ENCODE results near the gene TRIOBP.
"Not testable (repeated sequence)": the region's sequence is repeated elsewhere in the genome, so short reads cannot be mapped to it uniquely, and the experiment has no call there.

Gene TRIOBP

DNA sequence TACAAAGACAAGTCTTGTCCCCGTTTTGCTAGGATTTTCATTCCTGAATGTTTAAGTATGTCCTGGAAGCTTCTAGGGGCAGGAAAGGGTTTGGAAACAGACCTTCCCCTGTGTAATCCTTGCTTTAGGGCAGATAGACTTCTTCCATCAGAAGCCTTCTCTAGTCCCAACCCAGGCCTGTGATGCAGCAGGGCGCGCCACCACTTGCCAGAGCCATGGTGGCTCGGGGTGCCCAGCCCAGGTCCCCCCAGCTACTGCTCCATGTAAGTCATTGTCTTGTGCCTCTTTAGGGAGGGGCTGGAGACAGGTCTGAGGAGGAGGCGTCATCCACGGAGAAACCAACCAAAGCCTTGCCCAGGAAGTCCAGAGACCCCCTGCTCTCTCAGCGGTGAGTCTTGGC, 6.4 kb upstream of the TRIOBP start:
- no peak for DNase-seq (ENCODE audit: low spot score)

GRCh38 chr22:37690901-37691504, 5.8 kb upstream of the TRIOBP start:
- DNase-seq (ENCODE audit: low spot score): no peak

DNA sequence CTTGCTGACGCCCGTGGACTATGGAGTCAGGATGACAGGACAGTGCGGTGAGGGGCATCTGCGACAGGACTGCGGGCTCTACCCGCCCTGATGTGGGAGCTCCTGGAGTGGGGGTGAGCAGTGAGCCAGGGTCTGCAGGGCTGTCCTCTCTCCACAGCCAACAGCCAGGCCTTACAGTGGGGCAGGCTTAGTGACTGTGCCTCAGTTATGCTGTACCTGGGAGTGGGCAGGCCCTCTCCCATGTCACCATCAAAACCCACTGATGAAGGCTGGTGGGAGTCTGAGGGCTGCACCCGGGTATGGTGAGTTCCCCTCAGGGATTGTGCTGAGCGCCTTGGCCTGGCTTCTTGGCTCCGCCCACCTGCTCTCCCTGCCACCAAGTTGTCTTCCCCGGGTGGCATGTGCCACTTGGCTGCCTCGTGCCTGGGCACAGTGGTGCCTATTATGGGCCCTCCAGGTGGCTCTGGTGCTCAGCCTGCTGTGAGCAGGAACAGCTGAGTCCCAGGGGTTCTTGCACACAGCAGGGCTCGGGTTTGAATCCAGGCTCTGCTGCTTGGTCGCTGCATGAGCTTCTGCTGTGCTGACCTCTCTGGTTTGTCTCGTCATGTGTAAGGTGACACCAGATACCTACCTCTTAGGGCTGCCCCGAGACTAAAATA, 4.1 kb upstream of the TRIOBP start:
- no peak for DNase-seq (ENCODE audit: low spot score)

DNA sequence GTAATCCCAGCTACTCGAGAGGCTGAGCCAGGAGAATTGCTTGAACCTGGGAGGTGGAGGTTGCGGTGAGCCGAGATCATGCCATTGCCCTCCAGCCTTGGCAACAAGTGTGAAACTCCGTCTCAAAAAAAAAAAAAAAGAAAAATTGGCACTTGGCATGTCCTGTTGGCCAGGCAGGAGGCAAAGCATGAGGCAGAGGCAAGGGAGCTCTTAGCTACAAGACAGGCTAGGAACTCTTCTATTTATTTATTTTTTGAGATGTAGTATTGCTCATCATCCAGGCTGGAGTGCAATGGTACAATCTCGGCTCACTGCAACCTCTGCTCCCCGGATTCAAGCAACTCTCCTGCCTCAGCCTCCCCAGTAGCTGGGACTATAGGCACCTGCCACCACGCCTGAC, 2.7 kb upstream of the TRIOBP start:
- DNase-seq (ENCODE audit: low spot score): not testable (repeated sequence)

DNA sequence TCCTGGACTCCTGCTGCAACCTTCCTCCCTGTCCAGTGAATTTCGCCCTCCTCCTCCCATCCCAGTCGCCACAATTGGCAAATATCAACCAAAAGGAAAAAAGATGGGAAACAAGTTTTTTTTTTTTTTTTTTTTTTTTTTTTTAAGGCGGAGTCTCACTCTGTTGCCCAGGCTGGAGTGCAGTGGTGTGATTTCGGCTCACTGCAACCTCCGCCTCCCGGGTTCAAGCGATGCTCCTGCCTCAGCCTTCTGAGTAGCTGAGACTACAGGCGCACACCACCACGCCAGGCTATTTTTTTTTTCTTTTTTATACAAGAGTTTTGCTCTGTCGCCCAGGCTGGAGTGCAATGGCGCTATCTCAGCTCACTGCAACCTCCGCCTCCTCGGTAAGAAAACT, 590 bp upstream of the TRIOBP start:
- not testable (repeated sequence) for DNase-seq (ENCODE audit: low spot score)

GRCh38 chr22:37697538-37697835, 639 bp downstream of the TRIOBP start:
- no peak for DNase-seq (ENCODE audit: low spot score)

DNA sequence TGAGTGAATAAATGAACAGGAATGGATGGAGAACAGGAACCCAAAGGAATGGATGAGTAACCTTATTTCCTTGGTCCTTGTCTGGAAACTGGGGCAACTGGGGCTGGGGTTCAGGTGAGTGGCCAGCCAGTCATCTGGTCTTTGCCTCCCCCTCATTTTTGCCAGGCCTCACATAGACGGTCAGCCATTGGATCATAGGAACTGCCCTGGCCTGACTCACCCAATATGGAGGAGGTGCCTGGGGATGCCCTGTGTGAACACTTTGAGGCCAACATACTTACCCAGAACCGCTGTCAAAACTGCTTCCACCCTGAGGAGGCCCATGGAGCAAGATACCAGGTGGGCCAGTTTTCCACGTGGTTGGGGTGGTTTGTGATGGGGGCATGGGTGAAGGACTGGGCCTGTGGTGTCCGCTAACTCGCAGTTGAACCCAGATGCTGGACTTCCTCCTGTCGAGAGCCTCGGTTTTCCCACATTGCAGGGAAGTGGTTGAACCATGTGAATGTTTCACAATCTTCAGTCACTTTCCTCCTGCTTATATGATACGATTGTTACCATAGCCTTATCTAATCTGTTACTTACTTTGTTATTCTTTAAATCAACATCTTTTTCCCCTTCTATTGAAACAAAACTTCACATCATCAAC, 4.4 kb downstream of the TRIOBP start:
- DNase-seq (ENCODE audit: low spot score): no peak

DNA sequence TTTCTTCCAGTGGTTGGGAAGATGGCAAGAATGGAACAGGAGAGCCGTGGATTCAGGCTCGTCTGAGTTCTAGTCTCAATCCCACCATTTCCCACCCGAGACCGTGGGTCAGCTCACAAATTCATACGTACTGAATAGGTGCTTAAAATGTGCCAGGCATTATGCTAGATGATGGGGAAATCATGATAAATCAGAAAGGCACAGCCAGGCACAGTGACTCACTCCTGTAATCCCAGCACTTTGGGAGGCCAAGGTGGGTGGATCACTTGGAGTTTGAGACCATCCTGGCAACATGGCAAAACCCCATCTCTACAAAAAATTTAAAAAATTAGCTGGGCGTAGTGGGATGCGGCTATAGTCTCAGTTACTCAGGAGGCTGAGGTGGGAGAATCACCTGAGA, 7.1 kb downstream of the TRIOBP start:
- DNase-seq (ENCODE audit: low spot score): no peak

- DNase-seq (ENCODE audit: low spot score): no peak
Observed at GRCh38 chr22:37704645-37705044, 7.8 kb downstream of the TRIOBP start.

DNA sequence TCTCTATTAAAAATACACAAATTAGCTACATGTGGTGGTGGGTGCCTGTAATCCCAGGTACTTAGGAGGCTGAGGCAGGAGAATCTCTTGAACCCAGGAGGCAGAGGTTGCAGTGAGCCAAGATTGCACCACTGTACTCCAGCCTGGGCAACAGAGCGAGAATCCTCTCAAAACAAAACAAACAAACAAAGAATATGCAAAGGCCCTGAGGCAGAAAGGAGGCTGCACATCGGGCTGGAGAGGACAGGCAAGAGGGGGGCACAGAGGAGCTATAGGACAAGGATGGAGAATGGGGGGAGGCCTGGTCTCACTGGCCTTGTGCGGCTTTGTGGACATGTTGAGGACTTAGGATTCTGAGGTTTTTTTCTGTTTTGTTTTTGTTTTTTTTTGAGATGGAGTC, 8.4 kb downstream of the TRIOBP start:
- no peak for DNase-seq (ENCODE audit: low spot score)

DNA sequence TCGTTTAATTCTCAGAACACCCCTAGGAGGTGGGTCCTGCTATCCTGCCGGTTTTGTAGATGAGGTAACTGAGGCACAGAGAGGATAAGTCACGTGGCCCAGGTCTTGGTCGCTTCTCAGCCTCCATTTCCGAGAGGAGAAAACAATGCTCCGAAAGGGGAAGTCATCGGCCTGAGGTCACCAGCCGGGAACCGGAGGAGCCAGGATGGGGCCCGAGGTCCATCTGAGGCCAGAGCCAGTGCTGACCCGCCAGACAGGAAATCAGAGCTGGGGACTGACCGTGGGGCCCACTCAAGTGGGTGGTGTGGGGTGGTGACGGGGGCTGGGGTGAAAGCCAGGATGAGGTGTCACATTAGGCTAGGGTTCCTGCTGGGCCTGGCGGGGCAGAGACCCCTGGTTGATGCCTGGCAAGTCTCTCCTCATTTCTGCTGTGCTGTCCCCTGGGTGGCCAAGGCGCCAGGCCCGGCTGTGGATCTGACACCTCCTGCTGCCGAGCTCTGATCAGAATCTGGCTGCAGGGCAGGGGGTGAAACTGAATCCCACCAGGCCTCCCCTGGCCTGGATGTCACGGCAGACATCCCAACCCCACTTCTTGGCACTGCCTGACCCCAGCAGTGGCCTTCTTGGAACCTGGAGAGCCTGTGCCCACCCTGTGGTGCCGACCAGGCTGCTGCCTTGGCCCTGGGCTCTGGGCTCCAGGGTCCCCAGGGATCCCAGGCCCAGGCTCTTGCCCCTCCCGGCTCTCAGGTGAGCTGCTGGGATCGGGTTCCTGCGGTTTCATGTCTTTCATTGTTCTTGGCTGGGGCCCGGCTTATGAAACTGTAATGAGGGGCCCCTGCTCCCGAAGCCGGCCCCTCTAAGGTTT, 12.0 kb downstream of the TRIOBP start:
- DNase-seq (ENCODE audit: low spot score): no peak

DNA sequence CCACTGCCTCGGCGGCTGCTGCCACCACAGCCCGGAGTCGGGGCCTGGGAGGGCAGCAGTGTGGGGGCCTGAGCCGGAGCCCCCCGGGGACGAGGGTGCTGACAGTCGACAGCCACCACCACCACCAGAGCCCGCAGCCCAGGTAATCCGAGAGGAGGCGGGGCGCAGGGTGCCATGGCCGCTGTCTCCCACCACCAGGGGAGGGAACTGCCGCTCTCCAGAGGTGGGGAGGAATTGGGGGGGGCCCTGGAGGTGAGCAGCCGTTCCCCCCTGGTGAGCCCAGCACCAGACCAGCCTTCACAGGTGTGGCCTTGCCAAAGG, 12.6 kb downstream of the TRIOBP start:
- no peak for DNase-seq (ENCODE audit: low spot score)

GRCh38 chr22:37710675-37711074, 13.8 kb downstream of the TRIOBP start:
- DNase-seq (ENCODE audit: low spot score): no peak

GRCh38 chr22:37711490-37711889, 14.6 kb downstream of the TRIOBP start:
- DNase-seq (ENCODE audit: low spot score): no peak

DNA sequence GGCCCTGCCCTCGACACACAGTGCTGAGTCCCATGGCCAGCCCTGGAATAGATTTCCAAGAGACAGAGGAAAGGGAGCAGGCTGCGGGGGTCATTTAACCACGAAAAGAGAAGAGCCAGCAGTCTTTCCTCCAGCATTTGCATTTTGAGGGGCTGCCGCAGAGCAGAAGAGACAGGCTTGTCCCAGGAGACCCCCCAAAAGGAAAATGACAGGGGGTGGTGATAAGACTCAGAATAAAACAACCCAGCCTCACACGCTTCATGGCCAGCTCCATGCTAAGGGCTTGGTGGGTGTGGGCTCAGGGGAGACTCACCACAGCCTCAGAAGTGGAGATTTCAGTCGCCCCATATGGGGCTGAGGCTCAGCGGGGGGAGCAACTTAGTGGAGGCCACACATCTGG, 16.9 kb downstream of the TRIOBP start:
- DNase-seq (ENCODE audit: low spot score): no peak

DNA sequence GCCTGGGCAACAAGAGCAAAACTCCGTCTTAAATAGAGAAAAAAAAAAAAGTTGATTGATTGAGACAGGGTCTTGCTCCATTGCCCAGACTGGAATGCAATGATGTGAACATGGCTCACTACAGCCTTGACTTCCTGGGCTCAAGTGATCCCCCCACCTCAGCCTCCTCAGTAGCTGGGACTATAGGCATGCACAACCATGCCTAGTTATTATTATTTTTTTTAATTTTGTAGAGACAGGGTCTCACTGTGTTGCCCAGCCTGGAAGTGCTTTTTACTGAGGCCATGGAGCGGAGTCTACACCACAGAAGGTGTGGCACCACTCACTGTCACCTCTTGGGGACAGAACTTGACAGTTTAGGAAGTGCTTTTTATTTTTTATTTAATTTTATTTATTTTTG, 17.8 kb downstream of the TRIOBP start:
- DNase-seq (ENCODE audit: low spot score): no peak

DNA sequence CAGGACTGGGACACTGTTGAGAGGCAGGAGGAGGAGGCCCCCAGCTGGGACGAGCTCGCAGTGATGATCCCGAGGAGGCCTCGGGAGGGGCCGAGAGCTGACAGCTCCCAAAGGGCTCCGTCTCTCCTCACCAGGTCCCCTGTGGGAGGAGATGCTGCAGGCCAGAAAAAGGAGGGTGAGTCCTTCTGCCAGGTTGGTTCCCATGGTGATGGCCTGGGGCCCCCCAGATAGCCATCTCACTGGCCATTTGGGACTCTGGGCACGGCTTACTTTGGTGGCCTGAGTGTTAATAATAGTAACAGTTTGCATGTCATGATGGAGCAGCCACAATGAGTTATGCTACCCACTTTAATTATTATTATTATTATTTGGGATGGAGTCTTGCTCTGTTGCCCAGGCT, 18.9 kb downstream of the TRIOBP start:
- DNase-seq (ENCODE audit: low spot score): no peak

GRCh38 chr22:37716708-37717107, 19.9 kb downstream of the TRIOBP start:
- DNase-seq (ENCODE audit: low spot score): no peak

- DNase-seq (ENCODE audit: low spot score): not testable (repeated sequence)
Observed at GRCh38 chr22:37717235-37717634, 20.4 kb downstream of the TRIOBP start.

DNA sequence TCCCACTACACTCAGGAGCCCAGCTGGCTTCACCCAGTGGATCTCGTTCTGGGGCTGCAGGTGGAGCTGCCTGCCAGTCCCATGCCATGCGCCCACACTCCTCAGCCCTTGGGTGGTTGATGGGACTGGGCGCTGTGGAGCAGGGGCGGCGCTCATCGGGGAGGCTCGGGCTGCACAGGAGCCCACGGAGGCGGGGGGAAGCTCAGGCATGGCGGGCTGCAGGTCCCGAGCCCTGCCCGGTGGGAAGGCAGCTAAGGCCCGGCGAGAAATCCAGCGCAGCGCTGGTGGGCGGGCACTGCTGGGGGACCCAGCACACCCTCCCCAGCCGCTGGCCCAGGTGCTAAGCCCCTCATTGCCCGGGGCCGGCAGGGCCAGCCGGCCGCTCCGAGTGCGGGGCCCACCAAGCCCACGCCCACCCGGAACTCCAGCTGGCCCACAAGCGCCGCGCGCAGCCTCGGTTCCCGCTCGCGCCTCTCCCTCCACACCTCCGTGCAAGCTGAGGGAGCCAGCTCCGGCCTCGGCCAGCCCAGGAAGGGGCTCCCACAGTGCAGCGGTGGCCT, 21.0 kb downstream of the TRIOBP start:
- not testable (repeated sequence) for DNase-seq (ENCODE audit: low spot score)

- no peak for DNase-seq (ENCODE audit: low spot score)
Observed at GRCh38 chr22:37725551-37726240, 28.8 kb downstream of the TRIOBP start.

GRCh38 chr22:37726241-37726887, 29.5 kb downstream of the TRIOBP start:
- no peak for DNase-seq (ENCODE audit: low spot score)

Measured in SW480 (cell line).